ENCODE measurements around the gene MSLN.
"Not testable (repeated sequence)": the region's sequence is repeated elsewhere in the genome, so short reads cannot be mapped to it uniquely, and the experiment has no call there.

The MSLN gene

DNA sequence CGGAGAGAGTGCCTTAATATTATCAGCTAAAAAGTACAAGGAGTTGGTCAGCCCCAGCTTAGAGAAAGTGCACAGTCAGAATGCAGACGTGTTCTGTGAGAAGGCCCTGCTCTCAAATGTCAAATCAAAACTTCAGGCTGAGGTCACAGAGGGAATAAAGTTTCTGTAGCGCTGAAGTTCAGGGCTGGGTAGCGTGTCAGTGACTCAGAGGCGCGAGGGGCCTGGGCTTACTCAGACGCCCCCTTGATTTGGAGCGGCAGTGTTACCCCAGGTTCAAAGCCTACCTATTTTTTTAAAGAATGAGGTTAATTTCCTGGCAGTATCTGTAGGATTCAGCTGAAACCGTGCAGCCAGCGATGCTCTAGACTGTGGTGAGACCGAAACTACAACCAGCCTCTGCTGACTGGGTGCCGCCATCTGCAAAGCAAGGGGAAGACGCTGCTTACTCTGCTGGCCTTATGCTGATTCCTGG, 24.5 kb upstream of the MSLN start:
- no peak for DNase-seq (ENCODE audit: low read depth)

DNA sequence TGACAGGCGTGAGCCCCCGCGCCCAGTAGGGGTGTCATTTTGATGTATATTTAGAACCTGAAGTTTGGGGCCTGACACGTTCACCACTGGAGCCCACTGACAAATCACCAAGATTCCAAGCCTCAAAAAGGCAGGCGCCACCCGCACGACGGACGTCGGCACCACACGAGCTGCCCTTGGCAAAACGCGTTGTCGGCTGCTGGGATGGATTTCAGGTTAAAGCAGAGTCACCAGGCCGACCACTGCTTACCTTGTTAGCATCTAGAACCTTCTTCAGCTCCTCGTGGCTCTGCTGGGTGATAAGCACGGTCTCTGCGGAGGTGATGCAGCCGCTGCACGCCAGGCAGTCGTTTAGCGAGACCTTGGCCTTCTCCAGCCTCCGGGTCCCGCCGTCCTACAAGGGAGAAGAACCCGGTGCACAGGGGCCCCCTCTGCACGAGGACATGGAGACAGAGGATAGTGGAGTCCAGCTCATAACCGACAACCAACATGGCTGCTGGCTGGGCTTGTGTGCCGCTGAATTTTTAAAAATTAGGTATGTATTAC, 23.5 kb upstream of the MSLN start:
- no peak for DNase-seq (ENCODE audit: low read depth)

DNA sequence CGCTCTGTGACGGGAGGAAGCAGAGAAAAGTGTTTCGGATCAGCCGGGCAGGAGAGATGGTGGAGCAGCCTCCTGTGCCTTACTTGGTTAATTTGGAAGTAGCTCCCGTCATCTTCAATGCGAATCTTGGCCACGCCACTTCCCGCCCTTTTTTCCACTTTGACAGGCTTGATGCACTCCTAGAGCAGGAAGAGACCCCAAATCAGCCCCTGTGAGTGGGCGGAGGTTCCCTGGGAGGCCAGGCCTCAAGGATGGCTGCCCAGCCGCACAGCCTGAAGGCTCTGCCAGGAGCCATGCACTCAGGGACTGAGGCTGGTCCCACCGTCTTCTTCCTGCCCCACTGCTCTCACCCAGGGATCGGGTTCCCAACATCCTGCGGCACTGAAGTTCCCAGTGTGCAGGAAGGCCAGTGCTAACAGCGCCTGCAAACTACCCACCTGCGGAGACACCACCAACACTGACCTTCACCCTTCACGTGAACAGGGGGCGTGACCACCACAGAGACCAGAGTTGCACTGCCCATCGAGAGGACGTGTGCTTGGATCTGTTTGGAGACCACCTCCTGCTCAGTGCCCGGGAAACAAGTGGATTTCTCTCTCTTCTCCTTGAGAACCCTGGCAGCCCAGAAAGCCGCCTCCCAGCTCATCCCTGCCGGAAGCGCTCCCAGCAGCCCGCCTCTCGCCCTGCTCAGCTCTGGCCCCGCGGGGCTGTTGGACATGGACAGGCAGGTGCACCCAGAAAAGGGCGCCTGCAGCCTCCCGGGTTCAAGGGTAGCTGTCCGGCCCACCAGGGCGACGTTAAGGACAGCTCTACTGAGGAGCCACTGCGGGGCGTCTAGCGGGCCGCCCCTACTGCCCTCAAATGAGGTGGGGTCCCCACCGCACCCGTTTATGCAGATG, 20.7 kb upstream of the MSLN start:
- DNase-seq (ENCODE audit: low read depth), result no peak

DNA sequence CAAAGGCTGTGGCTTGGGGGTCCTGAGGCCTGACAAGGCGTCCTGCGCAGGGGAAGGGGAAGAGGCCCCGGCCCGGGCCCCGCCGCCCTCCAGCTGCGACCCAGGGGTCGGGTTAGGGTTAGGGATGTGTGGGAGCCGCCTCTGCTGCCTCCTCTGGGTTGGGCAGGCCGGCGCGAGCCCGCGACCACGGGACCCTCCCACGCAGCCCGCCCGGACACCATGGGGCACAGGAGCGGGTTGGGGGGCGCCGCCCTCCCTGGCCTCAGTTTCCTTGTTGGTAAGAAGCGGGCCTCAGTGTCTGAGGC, 20.1 kb upstream of the MSLN start:
- no peak for DNase-seq (ENCODE audit: low read depth)

DNA sequence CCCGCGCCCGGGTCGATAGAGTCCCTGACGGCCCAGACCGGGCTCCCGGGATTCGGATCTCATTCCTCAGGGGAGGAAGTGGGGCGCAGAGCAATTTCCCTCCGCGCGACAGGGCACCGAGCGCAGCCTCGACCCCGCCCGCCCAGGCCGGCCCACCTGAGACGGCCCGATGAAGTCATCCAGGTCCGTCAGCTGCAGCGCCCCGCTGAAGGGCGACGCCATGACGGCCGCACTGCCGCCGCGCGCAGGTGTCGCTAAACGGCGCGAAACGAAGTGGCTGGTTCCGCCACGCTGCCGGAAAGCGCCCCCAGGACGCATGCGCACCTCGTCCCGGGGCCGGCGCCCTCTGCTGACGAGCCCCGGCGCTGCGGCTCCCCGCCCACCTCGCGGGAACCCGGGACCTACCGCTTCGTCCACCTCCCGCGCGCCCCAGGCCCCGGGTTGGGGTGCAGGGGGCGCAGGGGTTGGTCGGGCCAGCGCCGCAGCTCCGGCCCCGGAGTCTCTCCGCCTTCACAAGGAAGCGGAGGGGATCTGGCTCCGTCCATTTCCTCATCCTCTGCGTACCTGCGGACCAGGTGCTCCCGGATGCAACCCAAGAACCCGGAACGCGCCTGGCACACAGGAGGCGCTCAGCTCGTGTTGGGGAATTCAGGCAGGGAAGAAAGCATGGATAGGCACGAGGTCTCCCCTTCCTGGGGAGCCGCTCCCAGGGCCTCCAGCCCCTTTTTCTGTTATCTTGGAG, 19.6 kb upstream of the MSLN start, which contains the start of gene CIAO3:
Gene CIAO3 (minus strand): TSS at position 234 of the 742 bp plus-strand sequence. CDS start 12 bp downstream, at position 222.
- peak; percentile 89 for DNase-seq (ENCODE audit: low read depth)

DNA sequence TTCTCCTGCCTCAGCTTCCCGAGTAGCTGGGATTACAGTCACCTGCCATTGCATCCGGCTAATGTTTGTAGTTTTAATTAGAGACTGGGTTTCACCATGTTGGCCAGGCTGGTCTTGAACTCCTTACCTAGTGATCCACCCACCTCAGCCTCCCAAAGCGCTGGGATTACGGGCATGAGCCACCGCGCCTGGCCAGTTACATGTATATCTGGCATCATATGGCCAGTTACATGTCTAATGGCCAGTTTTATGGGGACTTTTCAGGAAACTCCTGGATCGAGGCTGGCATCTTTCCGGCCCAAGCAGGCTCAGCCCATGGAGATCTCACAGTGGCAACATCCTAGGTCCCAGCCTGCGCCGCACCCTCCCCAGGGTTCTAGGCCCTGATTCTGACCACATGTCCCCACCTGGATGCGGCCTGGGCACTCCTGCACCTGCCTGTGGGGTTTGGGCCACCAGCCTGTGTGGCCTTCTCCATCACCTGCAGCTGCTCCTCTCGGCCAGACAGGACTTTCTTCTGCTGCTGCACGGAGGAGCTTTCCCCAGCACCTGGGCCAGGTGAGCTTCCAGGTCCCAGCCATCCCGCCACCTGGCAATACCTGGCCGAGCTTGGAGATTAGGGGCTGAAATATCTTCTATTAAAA, 18.4 kb upstream of the MSLN start:
- DNase-seq (ENCODE audit: low read depth), result no peak

DNA sequence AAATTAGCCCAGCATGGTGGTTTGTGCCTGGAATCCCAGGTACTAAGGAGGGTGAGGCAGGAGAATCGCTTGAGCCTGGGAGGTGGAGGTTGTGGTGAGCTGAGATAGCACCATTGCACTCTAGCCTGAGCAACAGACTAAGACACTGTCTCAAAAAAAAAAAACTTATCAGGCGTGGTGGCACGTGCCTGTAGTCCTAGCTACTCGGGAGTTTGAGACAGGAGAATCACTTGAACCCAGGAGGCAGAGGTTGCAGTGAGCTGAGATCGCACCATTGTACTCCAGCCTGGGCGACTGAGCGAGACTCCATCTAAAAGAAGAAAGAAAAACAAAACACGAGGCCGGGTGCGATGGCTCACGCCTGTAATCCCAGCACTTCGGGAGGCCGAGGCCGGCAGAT, 17.6 kb upstream of the MSLN start:
- DNase-seq (ENCODE audit: low read depth), result not testable (repeated sequence)

DNA sequence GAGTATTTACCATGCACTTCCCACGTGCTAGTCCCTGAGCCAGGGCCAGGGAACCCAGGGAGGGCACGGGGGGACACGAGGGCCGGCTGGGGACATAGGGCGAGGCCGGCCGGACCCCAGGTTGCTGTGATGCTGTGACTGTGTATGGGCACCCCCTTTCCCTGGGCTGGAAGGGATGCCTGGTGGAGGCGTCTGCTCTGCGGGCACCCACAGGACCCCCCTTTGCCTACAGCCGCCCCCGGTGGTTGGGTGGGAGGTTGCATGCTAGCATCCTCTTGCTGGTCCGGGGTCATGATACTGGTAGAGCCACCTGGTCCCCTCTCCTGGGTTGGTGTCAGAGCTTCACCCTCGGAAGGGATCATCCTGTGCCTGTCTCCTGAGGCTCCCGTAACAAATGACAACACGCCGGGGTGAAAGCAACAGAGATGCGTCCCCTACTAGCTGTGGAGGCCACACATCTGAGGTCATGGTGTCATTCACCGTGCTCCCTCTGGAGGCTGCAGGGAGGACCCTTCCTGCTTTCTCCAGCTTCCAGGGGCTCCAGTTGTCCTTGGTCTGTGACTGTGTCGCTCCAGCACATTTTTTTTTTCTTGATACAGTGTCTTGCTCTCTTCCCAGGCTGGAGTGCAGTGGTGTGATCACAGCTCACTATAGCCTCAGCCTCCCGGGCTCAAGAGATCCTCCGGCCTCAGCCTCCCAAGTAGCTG, 16.6 kb upstream of the MSLN start:
- no peak for DNase-seq (ENCODE audit: low read depth)

DNA sequence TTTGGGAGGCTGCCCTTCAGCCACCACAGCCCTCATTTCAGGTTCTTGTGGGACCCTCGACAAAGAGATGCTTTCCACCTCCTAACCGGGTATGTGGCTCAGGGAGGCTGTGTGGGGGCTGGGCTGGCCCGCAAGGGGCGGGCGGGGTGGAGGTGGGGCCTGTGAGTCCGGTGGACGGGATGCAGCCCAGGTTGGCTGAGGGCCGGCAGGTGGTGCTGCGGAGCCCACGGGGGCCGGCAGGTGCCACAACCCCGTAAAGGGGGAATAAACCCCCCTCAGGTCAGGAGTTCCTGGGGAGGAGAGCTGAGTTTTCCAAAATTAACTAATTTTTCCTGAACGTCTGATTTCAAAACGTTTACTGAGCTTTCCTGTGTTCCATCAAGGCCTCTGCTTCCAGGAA, 14.8 kb upstream of the MSLN start:
- DNase-seq (ENCODE audit: low read depth), result no peak

DNA sequence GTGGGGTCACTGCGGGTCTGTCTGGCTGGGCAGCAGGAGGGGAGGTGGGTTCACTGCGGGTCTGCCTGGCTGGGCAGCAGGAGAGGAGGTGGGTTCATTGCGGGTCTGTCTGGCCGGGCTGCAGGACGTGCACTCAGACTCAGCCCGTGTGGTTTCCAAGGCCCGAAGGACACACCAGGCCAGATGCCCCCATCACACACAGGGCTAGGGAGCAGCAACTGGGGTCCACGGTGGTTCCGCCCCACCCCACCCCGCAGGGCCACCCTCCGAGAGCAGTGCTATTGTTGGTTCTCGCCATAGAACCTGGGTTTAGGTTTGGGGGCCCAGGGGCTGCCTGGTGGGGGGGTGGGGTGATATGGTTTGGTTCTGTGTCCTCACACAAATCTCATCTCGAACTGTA, 13.9 kb upstream of the MSLN start:
- DNase-seq (ENCODE audit: low read depth), result no peak

DNA sequence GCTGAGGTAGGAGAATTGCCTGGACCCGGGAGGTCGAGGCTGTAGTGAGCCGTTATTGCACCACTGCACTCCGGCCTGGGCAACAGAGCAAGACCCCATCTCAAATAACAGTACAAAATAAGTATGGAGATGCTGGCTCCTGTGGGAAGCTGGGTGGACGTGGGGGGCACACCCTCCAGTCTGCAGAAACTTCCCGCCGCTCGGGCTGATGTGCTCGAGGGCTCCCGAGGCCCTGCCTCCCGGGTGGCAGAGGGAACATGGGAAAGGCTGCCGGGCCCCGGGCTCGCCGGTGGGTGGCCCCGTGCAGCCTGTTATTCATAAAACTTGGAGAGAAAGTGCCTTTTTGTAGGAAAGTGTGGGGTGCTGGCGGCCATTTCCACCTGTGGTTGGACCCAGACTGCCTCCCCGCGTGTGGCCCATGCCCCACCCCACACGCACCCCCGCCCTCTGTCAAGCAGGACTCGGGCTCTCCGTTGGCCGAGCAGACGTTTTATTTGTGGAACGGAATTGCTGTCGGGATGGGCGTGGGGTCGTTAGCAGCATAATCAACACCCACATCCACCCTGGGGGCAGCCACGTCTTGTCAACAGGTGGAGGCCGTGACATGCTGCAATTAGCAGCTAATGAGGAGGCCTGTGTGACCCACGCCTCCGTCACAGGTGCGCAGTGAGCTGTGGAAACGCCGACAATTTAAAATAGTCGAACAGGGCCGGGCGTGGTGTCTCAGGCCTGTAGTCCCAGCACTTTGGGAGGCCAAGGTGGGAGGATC, 12.4 kb upstream of the MSLN start:
- DNase-seq (ENCODE audit: low read depth), result no peak

DNA sequence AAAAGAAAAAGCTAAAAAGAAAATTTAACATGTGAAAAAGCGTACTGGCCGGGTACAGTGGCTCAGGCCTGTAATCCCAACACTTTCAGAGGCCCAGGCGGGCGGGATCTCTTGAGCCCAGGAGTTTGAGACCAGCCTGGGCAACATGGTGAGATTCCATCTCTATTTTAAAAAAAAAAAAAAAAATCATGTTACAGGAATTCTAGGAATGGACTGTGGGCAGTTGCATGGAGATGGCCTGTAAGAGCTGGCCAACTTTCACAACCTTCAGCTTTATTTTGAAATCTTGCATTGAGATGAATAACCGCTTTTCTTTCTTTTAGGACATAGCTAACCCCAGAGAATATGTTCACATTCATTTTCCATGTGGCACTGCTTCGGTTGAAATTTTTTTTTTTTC, 11.5 kb upstream of the MSLN start:
- no peak for DNase-seq (ENCODE audit: low read depth)

DNA sequence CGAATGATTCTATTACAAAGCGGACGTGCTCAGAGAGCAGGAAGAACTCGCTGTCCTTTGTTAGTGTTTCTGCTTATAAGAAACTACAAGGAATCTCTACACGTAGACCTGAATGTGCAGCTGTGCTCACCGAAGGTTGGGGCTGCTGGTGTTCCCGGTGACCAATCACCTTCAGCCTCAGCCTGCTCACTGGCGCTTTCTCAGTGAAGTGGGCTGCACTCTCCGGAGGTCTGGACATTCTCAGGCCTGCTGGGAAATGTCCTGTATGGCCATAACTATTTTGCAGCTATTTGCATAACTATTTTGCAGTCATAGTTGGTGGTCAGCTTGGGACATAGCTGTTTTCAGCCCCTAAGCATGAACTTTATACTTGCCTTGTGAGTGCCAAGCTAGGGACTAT, 10.0 kb upstream of the MSLN start:
- DNase-seq (ENCODE audit: low read depth), result no peak

DNA sequence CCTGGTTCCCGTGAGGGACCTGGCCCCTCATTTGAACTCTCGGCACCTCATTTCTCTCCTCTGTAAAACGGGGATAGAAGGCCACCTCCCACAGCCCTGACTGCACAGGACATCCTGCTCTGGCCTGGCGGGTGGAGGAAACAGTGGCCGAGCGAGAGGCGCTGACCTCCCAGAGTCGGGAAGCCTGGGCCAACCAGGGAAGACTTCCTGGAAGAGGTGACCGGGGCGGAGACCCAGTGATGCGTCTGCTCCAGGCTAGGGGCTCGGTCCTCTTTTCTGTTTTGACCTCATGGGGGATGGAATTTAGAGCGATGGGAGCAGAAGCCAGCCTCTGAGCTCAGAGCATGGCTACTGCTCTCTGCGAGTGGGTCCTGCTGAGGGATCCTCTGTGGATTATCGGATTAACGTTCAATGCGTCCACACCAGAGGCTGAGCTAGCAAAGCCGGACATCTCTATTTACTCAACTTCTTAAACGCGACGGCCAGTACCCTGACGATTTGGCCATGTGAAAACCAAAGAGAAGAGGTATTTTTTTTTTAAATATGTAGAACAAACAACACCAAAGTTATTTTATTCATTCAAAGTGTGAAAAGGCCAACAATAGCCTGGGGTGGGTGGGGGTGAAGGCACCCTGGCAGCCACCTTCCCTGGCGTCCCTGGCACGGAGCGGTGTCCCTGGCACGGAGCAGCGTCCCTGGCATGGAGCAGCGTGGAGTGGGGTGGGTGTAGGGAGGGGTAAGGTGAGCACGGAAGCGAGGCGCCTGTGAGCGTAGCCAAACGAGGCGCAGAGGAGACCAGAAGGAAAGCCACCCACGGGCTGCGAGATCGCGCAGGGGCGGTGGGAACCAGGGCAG, 9.2 kb upstream of the MSLN start:
- no peak for DNase-seq (ENCODE audit: low read depth)

DNA sequence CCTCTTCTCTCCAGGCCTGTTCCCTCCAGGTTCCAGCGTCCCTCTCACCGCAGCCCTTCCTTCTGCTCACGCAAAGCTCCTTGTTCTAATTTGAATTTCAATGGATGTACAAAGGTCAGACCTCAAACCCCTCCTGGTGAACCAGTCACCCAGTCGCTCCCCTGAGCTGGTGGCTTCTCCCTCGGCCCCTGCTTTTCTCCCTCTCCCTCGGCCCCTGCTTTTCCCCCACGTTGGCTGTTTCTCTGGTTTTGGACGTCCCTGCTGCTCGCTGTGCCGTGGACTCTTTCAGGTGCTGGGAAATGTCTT, 8.6 kb upstream of the MSLN start:
- DNase-seq (ENCODE audit: low read depth), result no peak

DNA sequence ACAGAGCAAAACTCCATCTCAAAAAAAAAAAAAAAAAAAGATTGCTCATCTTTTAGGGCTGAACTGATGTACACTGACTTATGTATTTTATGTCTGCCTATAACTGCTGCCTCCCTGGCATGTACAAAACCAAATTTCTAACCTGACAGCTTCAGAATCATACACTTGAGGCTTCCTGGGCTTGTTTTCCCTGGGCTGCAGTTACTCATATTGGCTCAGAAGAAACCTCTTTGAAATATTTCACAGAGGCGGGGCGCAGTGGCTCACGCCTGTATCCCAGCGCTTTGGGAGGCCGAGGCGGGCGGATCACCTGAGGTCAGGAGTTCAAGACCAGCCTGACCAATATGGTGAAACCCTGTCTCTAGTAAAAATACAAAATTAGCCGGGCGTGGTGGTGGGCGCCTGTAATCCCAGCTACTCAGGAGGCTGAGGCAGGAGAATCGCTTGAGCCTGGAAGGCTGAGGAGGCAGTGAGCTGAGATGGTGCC, 6.4 kb upstream of the MSLN start:
- DNase-seq (ENCODE audit: low read depth), result not testable (repeated sequence)

DNA sequence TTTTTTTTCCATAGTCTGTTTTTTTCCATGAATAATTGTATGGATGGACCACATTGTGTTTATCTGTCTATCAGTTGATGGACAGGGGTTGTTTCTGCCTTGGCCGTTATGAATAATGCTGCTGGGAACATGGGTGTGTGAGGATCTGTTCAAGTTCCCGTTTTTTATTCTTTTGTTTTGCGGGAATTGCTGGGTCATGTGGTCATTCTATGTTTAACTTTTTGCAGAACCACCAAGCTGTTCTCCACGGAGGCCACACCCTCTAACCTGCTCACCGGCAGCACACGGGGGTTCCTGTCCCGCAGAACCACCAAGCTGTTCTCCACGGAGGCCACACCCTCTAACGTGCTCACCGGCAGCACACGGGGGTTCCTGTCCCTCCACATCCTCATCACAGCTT, 5.9 kb upstream of the MSLN start:
- no peak for DNase-seq (ENCODE audit: low read depth)

DNA sequence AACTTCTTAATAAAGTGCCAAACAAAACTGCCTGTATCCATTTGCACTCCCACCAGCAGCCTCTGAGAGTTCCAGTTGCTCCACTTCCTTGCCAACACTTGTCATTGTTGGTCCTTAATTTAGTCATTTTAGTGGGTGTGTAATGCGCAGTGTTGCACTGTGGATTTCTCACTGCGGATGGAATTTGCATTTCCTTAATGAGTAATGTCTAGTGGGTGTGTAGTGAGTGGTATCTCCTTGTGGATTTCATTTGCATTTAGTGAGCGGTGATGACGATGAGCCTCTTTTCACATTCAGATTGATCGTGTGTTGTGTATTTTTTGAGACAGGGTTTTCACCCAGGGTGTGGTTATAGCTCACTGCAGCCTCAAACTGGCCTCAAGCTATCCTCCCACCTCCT, 4.1 kb upstream of the MSLN start:
- no peak for DNase-seq (ENCODE audit: low read depth)

DNA sequence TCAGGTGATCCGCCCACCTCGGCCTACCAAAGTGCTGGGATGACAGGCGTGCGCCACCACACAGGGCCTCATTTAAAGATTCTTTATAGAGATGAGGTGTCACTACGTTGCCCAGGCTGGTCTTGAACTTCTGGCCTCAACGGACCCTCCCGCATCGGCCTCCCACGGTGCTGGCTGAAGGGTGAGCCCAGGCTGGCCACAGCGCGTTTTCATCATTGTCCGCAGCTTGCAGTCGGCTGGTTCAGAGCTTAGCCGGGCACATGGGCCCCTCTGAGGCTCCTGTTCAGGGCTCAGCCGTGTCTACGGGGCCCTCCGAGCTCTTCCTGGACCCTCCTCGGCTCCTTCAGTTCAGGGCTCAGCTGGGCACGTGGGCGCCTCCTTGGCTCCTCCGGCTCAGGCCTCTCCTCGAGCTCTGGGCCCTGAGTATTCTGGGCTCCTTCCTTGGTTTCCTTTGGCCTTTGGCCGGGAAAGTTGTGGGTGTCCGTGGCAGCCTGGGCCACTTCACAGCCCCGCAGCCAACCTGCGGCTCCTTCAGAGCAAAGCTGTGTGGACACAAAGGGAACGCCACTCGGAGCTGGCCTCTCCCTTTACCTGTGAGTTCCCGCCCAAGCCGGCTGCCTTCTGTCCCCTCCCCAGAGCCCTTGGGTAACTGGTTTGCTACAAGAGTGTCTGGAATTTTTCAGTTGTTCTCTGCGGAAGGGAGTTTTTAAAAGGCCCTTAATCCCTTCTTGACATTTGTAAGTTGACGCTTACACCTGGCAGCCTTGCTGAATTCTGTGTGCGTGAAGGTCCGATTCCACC, 1.2 kb upstream of the MSLN start:
- no peak for DNase-seq (ENCODE audit: low read depth)
